OCI-LY7 (cell line): Measurements from ENCODE around the gene CD28. TPM values are rescaled to one million over a fixed set of nuclear protein-coding genes. Genes with fewer than 3 reads are reported as not detected.

Source experiments
- BruUV-seq: library from RNA; stranded (reverse); fragments of 400-500 nt; replicated peaks from 2 replicates; lab custom pipeline; 2021; lab: Mats Ljungman, UMichigan
- CTCF ChIA-PET: fragments of 300-600 bp; sonication (Branson Sonifier 250); formaldehyde crosslinking; loops from one replicate; lab custom pipeline; 2022; ENCODE audit warnings: antibody characterized with exemption; ENCODE audit not compliant: unreplicated experiment; lab: Charles Lee
- POLR2A ChIA-PET: fragments of 300-600 bp; sonication (Branson Sonifier 250); formaldehyde crosslinking; loops from one replicate; lab custom pipeline; 2022; ENCODE audit warnings: antibody characterized with exemption; lab: Charles Lee
- DNase-seq: peaks from one replicate; pipeline ENCODE4 v3.0.0-alpha.2; 2015; ENCODE audit warnings: low spot score
- H2AFZ ChIP-seq: fragments of 200-600 bp; sonication (generic), shearing (Covaris generic); 2 replicates; pipeline ENCODE4 v1.6.1; 2014; ENCODE audit warnings: mild to moderate bottlenecking, antibody characterized with exemption, low read length, moderate library complexity
- H3K27ac ChIP-seq: fragments of 200-600 bp; sonication (generic); 2 replicates; pipeline ENCODE4 v1.5.1; 2014; ENCODE audit warnings: mixed run types, low read depth, mild to moderate bottlenecking, moderate library complexity, low read length, inconsistent platforms; ENCODE audit not compliant: poor library complexity, severe bottlenecking
- H3K36me3 ChIP-seq: fragments of 200-600 bp; sonication (generic); 2 replicates; pipeline ENCODE4 v1.6.1; 2014; ENCODE audit warnings: mild to moderate bottlenecking, antibody characterized with exemption, low read length, moderate library complexity, mixed read lengths; ENCODE audit not compliant: insufficient read depth
- H3K4me1 ChIP-seq: fragments of 200-600 bp; sonication (generic); 2 replicates; pipeline ENCODE4 v1.5.1; 2014; ENCODE audit warnings: mild to moderate bottlenecking, low read length; ENCODE audit not compliant: insufficient read depth, poor library complexity, severe bottlenecking
- H3K4me2 ChIP-seq: fragments of 200-600 bp; sonication (generic); 2 replicates; pipeline ENCODE4 v1.6.1; 2014; ENCODE audit warnings: mild to moderate bottlenecking, low read length
- H3K4me3 ChIP-seq: fragments of 200-600 bp; sonication (generic); 2 replicates; pipeline ENCODE4 v1.5.1; 2014; ENCODE audit warnings: mild to moderate bottlenecking, low read depth, low read length; ENCODE audit not compliant: poor library complexity, severe bottlenecking
- H3K79me2 ChIP-seq: fragments of 200-600 bp; sonication (generic); 2 replicates; pipeline ENCODE4 v1.6.1; 2016; ENCODE audit warnings: low read depth, mild to moderate bottlenecking, low read length, moderate library complexity, mixed read lengths; ENCODE audit not compliant: insufficient read depth
- H3K9me2 ChIP-seq: fragments of 200-600 bp; sonication (generic); 2 replicates; pipeline ENCODE4 v1.6.1; 2016; ENCODE audit warnings: mild to moderate bottlenecking, low read length, mixed read lengths; ENCODE audit not compliant: insufficient read depth
- H3K9me3 ChIP-seq: fragments of 200-600 bp; sonication (generic); 2 replicates; pipeline ENCODE4 v1.6.1; 2014; ENCODE audit warnings: mild to moderate bottlenecking, mixed run types, low read length, mixed read lengths
- H4K20me1 ChIP-seq: fragments of 200-600 bp; sonication (generic); 2 replicates; pipeline ENCODE4 v1.6.1; 2014; ENCODE audit warnings: mild to moderate bottlenecking, antibody characterized with exemption, low read length, moderate library complexity, mixed read lengths; ENCODE audit not compliant: insufficient read depth
- EZH2phosphoT487 ChIP-seq: fragments of 200-600 bp; sonication (generic); IDR thresholded peaks from 2 replicates; pipeline ENCODE4 v1.6.1; 2018; ENCODE audit warnings: low read depth, borderline replicate concordance, mild to moderate bottlenecking, mixed run types, antibody characterized with exemption, low read length, moderate library complexity, mixed read lengths
- intact Hi-C: fragments of 100-400 bp; cut with micrococcal nuclease; formaldehyde crosslinking; loops from one replicate; pipeline ENCODE4 v1.10.0; 2022; ENCODE audit not compliant: unreplicated experiment
- total RNA-seq, 2 experiments: library from RNA; depleted of rRNA in 1 of 2; stranded (reverse); fragments of >200 nt in 1 of 2; shearing (Covaris generic) in 1 of 2; gene quantifications; 2 replicates each; pipeline ENCODE4 v1.2.3, GENCODE V29; 2014 to 2022
- TF ChIP-seq, protein P1 (sequence below): fragments of 200-600 bp; sonication (generic); conservative IDR thresholded peaks from 2 replicates; pipeline ENCODE4 v1.5.1; 2014; ENCODE audit warnings: mild to moderate bottlenecking, antibody characterized with exemption, low read length, moderate library complexity, mixed read lengths

The CD28 gene
- total RNA-seq, 2 experiments from 2014 or later, result 0.92 to 44.6 TPM

DNA sequence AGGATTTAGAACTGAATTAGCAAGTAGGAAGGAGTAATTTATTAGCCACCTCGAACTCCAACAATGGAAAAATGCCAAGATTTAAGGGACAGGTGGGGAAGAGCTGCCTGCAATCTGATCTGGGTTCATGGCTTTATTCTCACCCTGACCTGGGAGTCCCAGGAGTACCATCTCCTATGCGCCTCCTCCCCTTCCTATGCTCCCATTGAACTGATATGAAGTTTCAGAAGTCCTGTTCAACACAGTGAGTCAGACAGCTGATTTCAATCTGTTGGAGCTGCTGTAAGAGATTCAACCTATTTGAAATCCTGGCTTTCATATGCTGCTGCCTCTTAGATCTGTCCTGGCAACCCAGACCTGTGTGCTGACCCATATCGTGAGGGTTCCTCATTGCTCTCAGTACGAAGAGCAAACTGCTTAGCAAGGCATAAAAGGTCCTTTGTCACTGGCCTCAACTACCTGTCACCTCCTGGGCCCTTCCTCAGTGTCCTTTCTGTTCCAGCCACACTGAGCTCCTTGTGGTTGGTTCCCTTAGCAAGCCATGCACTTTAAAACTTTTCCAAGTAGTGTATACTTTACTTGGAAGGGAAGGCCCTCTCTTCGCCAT is 15.9 kb upstream of the CD28 start:
- Histone ChIP-seq H2AFZ (peak overlapping the region; percentile 33), H3K4me2 (peak overlapping the region; percentile 86), H3K9me3 (no peaks in the 10 kb centered on the region), H3K9me2 (no peaks in the 10 kb centered on the region), H4K20me1 (no peaks in the 10 kb centered on the region), H3K79me2 (no peaks in the 10 kb centered on the region), H3K27ac (peak overlapping the region; percentile 93), H3K4me1 (peaks cover 77% of the 10 kb centered on the region), H3K4me3 (peak overlapping the region; percentile 61), H3K36me3 (no peaks in the 10 kb centered on the region)
- peak; percentile 19 for DNase-seq
- POLR2A ChIA-PET, result interaction anchor here (0.6 to 3.2 kb wide), 12 partner anchors 9 to 264 kb away, joined by 3 to 24 read pairs (median 6); partner anchors contain the start of gene CD28
- CTCF ChIA-PET, result interaction anchor here (0.9 to 1.3 kb wide), 2 partner anchors 16 to 36 kb away, joined by 3 read pairs; no protein-coding TSS in a partner anchor
- no TSS peak for BruUV-seq
- TF ChIP-seq, protein P1, sequence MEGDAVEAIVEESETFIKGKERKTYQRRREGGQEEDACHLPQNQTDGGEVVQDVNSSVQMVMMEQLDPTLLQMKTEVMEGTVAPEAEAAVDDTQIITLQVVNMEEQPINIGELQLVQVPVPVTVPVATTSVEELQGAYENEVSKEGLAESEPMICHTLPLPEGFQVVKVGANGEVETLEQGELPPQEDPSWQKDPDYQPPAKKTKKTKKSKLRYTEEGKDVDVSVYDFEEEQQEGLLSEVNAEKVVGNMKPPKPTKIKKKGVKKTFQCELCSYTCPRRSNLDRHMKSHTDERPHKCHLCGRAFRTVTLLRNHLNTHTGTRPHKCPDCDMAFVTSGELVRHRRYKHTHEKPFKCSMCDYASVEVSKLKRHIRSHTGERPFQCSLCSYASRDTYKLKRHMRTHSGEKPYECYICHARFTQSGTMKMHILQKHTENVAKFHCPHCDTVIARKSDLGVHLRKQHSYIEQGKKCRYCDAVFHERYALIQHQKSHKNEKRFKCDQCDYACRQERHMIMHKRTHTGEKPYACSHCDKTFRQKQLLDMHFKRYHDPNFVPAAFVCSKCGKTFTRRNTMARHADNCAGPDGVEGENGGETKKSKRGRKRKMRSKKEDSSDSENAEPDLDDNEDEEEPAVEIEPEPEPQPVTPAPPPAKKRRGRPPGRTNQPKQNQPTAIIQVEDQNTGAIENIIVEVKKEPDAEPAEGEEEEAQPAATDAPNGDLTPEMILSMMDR, result no peak
- TF ChIP-seq EZH2phosphoT487, result no peak
- intact Hi-C loops, result loop anchor here (1.0 kb wide), 1 partner anchor 16 kb away; the partner anchor contains the start of gene CD28

DNA sequence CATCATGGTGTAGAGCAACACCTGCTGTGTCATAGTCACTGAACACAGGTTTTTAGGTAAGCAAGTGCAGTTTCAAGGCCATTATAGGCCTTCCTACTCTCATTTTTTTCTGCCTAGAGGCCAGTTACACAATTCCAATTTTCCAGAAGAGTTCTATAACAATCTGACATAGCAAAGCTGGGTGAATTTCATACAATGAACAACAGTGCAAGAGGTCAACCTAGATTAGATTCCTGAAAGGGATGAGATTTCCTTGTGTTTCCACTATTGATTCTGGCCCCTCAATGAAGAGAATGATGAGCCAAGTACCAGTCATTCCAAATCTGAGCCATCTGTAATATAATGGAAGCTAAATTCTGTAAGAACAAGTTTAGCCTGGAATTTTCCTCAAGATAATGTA is 15.3 kb upstream of the CD28 start:
- Histone ChIP-seq H3K4me1 (peaks cover 76% of the 10 kb centered on the region), H4K20me1 (no peaks in the 10 kb centered on the region), H3K79me2 (no peaks in the 10 kb centered on the region), H3K27ac (peak overlapping the region; percentile 93), H3K9me3 (no peaks in the 10 kb centered on the region), H3K9me2 (no peaks in the 10 kb centered on the region), H3K4me2 (peak overlapping the region; percentile 86), H3K4me3 (peak overlapping the region; percentile 0), H3K36me3 (no peaks in the 10 kb centered on the region), H2AFZ (peak overlapping the region; percentile 33)
- CTCF ChIA-PET, result interaction anchor here (1.3 kb wide), 1 partner anchor 36 kb away, joined by 3 read pairs; no protein-coding TSS in a partner anchor
- no peak for DNase-seq
- TF ChIP-seq, protein P1, result no peak
- no peak for TF ChIP-seq EZH2phosphoT487
- POLR2A ChIA-PET, result interaction anchor here (0.5 to 3.2 kb wide), 8 partner anchors 11 to 264 kb away, joined by 3 to 24 read pairs (median 5); partner anchors contain the start of gene CD28
- no TSS peak for BruUV-seq
- intact Hi-C loops, result no loop called here
